HG02870 (cell line): Measurements from ENCODE around the gene PPP4R3C.
"Not testable (repeated sequence)": the region's sequence is repeated elsewhere in the genome, so short reads cannot be mapped to it uniquely, and the experiment has no call there.

Experiments used
- ATAC-seq: cut with Tn5 transposase; IDR thresholded peaks from one replicate; pipeline ENCODE4 v1.9.1; 2021; ENCODE audit warnings: mild to moderate bottlenecking, moderate library complexity; ENCODE audit not compliant: unreplicated experiment

Gene PPP4R3C

DNA sequence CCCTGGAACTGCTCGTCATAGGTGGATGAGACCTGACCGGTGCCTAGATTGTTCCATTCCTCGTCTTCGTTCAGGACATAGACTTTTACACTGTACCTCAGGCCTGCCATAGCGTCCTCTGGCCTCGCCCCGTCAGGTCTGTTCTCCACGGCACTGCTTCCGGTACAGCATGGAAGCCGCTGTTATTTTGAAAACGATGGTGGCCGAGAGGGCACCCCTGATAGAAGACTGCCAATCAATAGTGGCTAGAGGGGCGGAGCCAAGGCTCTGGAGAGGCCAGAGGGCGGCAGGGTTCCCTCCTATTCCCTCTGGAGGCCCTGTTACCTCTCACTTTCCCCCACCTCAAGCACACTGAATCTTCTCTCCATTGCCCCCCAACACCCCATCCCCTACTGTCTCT lies at the start of gene PPP4R3C:
PPP4R3C (minus strand) TSS at position 155 of the 400 bp plus-strand sequence; CDS start at position 110, 45 bp downstream.
- ATAC-seq: no peak

DNA sequence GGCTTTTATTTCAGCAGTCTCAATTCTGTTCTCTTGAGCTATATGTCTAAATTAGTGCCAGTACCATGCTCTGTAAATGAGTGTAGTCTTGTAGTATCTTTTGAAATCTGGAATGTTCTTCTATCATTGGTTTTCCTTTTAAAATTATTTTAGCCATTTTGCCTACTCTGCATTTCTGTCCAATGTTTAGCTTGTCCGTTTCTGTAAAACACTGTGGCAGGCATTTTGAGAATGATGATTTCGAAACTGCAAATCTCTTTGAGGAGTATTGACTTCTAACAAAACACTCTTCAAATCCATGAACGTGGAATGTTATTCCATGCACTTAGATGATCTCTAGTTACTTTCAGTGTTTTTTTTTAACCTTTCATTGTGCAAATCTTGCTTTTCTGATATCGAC lies 28.3 kb upstream of the PPP4R3C start:
- ATAC-seq: no peak

DNA sequence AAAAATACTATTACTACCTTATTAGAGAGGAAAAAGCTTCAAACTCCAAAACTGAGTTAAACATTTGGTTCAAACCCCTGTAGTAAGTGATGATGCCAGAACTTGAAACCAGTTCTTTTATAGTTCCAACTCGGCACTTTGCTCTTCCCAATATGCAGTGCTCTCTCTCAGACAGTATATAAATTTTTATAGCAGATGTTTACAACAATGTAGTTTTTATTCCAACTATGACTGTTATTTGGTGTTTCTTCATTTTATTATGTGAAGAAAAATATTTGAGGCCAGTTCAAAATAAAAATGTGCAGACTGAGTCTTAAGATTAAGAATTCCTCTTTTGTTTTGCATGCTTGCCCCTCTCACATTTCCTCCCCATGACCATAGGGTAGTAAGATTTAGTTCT lies 2.9 kb upstream of the PPP4R3C start:
- no peak for ATAC-seq

GRCh38 chrX:27465036-27465435 lies 1.9 kb upstream of the PPP4R3C start:
- ATAC-seq: no peak

DNA sequence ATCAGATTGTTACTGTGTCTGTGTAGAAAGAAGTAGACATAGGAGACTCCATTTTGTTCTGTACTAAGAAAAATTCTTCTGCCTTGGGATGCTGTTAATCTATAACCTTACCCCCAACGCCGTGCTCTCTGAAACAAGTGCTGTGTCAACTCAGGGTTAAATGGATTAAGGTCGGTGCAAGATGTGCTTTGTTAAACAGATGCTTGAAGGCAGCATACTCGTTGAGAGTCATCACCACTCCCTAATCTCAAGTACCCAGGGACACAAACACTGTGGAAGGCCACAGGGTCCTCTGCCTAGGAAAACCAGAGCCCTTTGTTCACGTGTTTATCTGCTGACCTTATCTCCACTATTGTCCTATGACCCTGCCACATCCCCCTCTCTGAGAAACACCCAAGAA lies 4.0 kb downstream of the PPP4R3C start:
- not testable (repeated sequence) for ATAC-seq

DNA sequence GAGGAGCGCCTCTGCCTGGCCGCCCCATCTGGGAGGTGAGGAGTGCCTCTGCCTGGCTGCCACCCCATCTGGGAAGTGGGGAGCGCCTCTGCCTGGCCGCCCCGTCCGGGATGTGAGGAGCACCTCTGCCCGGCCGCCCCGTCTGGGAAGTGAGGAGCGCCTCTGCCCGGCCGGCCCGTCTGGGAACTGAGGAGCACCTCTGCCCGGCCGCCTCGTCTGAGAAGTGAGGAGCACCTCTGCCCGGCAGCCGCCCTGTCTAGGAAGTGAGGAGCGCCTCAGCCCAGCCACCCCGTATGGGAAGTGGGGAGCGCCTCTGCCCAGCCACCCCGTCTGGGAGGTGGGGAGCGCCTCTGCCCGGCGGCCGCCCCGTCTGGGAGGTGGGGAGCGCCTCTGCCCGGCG lies 4.6 kb downstream of the PPP4R3C start:
- not testable (repeated sequence) for ATAC-seq

DNA sequence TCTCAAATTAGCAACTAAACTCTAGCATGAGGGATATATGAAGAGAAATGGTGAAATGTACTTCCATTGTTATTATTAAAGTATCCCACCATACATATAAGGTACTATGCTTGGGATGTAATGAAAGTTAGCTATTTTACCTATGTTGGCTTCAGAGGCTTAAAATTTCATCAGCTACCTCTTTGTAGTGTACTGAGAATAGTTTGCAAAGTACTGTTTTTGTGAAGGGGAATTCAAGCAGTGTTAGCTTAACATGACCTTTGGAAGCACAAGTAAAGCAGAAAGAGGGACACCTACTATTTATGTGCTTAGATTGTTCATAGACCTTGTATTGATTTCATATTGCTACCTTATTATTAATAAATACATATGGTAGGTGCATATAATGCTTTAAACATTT lies 11.8 kb downstream of the PPP4R3C start:
- no peak for ATAC-seq

DNA sequence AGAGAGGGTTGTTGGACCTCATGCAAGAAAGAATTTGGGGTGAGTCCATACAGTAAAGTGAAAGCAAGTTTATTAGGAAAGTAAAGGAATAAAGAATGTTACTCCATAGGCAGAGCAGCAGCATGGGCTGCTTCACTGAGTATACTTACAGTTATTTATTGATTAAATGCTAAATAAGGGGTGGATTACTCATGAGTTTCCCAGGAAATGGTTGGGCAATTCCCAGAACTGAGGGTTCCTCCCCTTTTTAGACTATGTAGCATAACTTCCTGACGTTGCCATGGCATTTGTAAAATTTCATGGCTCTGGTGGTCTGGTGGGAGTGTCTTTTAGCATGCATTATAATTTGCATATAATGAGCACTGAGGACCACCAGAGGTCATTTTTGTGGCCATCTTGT lies 16.7 kb downstream of the PPP4R3C start:
- ATAC-seq: no peak

GRCh38 chrX:27445438-27445837 lies 17.7 kb downstream of the PPP4R3C start:
- ATAC-seq: no peak

DNA sequence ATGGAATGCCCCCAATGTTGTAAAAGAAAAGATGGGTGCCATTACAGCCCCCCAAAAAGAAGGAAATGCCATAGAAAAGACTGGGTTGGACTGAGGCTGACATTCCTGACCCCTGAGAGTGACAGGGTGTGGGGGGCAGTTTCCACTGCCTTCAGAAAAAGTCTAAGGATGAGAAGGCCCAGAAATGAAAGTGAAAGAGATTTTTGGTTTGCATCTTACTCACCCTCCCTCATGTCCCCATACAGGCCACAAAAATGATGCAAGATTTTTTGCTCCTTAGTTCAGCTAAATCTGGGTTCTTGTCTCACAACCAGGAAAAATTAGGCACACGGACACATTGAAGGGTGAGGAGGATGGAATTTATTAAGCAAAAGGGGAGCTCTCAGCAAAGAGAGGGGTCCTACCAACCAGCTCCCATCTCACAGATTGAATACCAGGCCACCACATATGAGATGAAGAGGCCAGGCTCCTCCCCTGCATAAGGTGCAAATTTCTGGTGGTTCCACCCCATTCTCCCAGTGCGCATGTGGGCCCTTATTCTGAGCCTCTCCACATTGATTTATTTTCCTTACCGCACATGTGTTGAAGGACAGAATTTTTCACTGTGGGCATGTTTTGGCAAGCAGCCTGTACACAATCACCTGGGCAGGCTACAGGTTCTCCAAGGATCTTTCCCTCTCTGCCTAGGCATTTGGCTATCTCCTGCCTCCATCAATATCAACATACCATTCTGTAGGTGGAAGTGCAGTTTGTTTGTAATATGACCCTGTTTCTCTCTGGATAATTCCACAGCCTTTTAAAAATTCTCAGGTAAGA lies 18.8 kb downstream of the PPP4R3C start:
- ATAC-seq: peak; percentile 77

- ATAC-seq: not testable (repeated sequence)
Measured at GRCh38 chrX:27442392-27442791, 20.7 kb downstream of the PPP4R3C start.

- no peak for ATAC-seq
Measured at GRCh38 chrX:27439771-27440170, 23.4 kb downstream of the PPP4R3C start.

DNA sequence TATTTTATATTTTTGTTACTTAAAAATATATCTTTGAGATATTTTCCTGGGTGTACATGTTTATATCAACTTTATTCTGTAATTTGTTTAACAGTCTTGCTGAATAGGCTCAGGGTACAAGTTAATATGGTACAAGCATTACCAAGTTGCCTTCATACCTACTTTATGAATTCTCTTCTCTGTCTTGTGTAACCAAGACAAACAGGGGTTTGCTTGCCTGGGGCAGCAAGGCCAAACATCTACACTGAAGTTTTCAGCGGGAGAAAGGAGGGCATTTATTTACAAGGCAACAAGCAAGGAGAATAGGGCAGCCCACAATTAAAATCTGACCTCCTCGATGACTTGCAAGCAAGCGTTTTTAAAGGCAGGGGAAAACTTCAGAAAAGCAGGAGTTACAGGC lies 24.2 kb downstream of the PPP4R3C start:
- ATAC-seq: no peak

DNA sequence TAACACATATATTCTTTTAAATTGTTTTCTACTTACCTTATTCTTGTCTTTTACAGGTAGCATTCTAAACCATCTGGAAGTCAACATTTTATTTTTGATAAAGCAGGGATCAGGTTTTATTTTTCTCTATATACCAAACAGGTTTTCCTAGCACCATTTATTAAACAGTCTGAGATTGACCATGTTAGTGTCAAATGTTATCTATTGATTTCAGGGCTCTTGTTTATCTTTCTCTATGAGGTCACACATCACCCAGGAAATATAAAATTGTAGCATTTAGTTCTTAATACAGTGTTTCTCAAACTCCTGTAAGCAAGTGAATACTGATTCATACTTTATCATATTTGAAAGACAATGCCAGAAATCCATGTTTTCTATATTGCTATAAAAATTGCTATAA lies 28.1 kb downstream of the PPP4R3C start:
- ATAC-seq: no peak
